Stomach (tissue), 4 donors: ENCODE results near the gene CORO2B.

Experiments
- CTCF ChIP-seq, 7 experiments: fragments of 450-650 bp in 4 of 7; fragments of 200-600 bp in 3 of 7; sonication (generic) in 3 of 7; IDR thresholded peaks; one replicate each; pipeline ENCODE4 v1.5.1; 2016 to 2019; ENCODE audit warnings: antibody characterized with exemption in 7 of 7, control low read depth in 2 of 7, mild to moderate bottlenecking in 1 of 7
- POLR2A ChIP-seq, 4 donors: fragments of 450-650 bp; IDR thresholded peaks; one replicate each; pipeline ENCODE4 v1.6.1; 2016; ENCODE audit warnings: antibody characterized with exemption in 4 of 4, control low read depth in 2 of 4, mild to moderate bottlenecking in 1 of 4, moderate library complexity in 1 of 4

GRCh38 chr15:68701886-68702285, 123.1 kb downstream of the CORO2B start:
- TF ChIP-seq POLR2A (IDR thresholded peaks at IDR 0.05), result no peak
- TF ChIP-seq CTCF (IDR thresholded peaks at IDR 0.05), result no peak
